ENCODE results near the gene MYO1D.

GRCh38 chr17:32443827-32444300 lies 433.1 kb downstream of the MYO1D start:
- no peak for TF ChIP-seq EP300 (IDR thresholded peaks at IDR 0.05)
- TF ChIP-seq CTCF (IDR thresholded peaks at IDR 0.05): no peak
- no peak for TF ChIP-seq POLR2A (IDR thresholded peaks at IDR 0.05)
- TF ChIP-seq POLR2AphosphoS5 (IDR thresholded peaks at IDR 0.05): no peak
